AG20443 (cell line): ENCODE results near the gene SF3A2.

Source experiments
- DNase-seq: peaks from one replicate; pipeline ENCODE4 v3.0.0; 2012; ENCODE audit warnings: low spot score, mixed read lengths

Gene SF3A2

DNA sequence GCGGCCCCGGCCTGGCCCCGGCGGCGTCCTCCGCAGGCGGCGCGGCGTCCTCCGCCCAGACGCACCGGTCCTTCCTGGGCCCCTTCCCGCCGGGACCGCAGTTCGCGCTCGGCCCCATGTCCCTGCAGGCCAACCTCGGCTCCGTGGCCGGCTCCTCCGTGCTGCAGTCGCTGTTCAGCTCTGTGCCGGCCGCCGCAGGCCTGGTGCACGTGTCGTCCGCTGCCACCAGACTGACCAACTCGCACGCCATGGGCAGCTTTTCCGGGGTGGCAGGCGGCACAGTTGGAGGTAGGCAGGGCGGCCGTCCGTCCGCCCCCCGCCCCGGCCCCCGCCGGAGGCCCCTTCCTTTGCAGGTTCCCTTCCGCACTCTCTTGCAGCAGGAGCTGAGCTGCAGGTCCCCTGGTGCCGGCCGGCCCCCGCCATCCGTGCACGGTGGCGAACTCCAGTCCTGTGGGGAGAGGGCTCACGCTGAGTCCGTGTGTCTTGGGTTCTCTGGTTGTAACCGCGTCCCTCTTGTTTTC, 9.7 kb upstream of the SF3A2 start:
- no peak for DNase-seq

DNA sequence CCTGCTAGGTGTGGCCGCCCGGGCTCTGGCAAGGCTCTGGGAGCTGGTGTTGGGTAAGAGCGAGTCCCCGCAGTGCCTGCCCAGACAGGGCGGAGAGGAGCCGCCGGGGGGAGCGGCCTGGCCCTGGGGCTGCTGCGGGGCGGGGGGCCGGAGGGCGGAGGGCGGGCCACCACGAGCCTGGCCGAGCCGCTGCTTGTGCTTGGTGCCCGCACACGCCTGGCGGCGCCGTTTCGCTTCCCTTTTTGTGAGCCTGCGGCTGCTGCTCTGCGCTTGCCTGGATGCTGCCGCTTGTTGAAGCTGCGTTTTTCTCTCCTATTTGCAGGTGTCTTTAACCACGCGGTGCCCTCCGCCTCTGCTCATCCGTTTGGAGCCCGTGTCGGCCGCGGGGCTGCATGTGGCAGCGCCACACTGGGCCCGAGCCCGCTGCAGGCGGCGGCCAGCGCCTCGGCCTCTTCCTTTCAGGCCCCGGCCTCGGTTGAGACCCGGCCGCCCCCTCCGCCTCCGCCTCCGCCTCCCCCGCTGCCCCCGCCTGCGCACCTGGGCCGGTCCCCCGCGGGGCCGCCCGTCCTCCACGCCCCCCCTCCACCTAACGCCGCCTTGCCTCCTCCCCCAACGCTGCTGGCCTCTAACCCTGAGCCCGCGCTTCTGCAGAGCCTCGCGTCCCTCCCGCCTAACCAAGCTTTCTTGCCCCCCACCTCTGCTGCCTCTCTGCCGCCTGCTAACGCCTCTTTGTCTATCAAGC, 9.0 kb upstream of the SF3A2 start:
- DNase-seq, result no peak

DNA sequence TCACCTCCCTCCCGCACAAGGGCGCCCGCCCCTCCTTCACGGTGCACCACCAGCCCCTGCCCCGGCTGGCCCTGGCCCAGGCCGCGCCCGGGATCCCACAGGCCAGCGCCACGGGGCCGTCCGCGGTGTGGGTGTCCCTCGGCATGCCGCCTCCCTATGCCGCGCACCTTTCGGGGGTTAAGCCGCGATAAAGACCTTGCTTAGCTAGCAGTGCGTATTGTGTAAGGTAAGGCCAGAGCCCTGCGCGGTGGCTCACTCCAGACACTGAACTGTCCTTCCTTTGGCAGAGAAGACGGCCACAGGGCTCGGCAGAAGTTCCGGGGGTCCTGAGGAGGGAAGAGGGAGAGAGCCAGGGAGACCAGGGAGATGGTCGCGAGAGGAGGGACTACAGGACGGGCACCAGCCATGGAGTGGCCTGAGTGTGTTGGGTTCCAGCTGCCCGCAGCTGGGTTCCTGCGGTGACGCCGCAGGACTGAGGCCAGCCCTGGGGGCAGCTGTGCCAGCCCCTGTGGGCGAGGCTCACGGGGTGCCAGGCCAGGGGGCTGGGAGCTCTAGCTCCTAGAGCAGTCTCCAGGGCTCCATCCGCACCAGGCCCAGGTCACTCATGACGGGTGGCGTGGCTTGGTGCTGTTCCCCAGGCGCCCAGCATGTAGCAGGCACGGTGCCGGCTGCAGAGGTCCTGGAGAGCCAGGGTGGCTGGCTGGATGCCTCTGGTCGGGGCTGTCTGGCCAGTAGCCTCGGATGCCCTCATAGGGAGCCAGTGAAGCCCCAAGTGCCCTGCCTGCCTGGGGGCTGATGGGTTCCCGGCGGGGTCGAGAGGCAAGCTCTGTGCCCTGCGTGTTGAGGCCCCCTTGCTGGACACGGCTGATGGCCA, 8.2 kb upstream of the SF3A2 start:
- no peak for DNase-seq

DNA sequence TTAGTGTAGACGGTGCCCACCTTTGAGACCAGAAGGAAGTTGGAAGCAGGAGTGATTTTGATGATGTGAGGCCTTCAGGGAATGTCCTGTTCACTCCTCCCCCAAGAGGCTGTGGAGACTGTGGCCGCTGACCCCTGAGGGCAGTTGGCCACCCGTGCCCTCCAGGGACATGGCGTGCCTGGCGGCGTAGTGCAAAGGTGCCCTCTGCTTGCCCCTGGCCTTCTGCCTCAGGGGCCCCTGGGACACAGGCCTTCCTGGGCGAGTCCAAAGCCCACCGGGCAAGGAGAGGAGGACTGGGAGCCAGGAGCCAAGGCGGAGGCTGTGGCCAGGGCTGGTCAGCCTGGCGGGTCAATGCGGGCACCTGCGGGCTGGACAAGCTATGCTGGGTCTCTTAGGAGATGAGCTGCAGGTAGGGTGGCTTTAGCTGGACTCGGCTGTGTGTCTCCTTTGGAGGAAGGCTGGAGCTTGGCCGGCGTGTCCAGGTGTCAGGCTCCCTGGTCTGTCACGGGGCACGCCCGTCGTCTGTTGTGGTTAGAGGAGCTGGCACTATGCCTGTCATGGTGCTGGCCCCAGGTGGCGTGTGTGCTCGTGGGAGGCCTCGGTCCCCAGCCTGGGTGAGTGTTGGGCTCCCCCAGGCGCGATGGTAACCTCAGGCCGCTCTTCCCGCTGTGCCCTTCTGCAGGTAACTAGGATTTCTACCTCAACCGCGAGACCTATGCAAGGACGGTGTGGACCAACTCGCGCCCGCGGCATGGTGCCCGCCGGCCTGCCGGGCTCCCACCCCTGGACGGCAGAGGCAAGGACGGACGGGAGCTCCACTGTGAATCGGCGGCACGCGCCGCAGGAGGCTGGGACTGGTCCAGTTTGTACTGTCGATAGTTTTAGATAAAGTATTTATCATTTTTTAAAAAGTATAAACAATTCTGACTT, 7.3 kb upstream of the SF3A2 start:
- no peak for DNase-seq

DNA sequence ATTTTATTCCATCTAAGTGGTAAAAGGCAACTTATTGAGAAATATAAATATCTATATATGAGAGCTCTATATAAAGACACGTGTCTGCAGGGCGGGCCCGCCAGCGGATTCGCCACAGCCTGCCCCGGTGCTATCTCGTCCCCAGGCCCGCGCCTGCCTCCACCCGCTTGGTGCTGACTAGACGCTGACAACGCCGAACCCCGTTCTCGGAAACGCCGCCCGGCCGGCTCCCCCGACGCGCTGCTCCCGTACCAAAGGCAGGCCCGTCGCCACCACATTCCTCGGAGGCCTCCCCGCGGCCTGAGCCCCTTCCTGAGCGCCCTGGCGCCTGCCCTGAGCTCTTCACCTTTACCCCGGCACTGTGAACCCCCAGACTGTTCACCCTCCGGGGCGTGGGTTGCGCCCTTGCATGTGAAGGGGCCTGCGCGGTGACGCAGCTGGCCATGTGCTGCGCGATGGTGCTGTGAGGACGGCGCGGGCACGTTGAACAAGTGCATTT, 6.5 kb upstream of the SF3A2 start:
- DNase-seq, result no peak

DNA sequence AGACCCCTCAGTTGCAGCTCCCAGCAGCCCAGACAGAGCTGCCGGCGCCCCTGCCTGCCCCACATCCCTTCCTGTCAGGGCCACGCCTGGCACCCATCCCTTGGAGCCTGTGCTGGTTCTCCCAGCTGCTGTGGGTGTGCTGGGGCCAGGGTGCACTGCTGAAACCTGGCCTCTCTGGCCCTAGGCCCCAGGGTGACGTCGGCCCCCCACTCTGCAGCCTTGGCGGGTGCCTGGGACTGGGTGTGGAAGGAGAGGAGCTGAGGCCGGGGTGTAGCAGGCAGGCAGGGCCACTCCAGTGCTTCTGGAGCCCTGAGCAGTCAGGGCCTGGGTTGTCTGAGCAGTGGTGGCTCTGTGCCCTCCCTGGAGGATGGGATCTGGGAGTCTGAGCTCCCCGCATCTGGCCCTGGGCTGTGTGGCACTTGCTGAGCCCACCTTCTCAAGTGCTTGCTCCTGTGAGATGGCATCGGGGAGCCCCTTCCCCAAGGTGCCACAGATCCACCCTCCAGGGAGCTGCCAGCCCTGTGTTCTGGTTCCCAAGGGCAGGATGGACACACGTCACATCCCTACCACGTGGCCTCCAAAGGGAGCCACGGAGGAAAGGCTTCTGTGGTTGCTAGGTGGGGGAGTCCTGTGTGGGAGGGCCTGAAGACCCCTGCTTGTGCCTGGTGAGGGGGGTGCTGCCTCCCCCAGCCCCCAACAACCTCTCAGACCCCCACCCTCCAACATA, 5.7 kb upstream of the SF3A2 start:
- no peak for DNase-seq

DNA sequence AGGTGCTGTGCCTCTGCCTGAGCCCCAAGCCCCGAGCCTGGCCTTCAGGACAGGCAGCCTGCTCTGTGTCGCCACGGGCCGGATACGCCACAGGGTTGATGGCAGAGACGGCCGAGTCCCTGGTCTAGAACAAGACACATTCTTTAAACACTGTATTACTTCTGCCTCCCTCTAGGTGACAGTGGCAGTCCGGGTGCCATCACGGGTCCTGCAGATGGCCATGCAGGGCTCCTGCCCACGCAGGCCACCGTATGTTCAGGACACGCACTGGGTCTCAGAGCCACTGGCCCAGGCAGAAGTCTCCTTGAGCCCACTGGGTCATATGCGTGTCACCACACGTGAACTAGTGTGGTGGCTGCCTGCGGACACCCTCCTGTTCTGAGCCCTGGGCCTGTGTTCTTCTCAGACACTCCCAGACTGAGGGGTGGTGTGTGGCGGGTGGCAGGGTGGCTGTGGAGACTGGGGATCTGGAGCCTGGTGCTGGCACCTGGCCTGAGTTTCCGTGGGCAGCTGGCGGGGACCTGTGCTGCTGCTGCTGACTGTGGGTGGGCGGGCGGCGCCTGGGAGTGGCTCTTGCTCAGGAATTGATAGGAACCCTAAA, 4.9 kb upstream of the SF3A2 start:
- DNase-seq, result no peak

DNA sequence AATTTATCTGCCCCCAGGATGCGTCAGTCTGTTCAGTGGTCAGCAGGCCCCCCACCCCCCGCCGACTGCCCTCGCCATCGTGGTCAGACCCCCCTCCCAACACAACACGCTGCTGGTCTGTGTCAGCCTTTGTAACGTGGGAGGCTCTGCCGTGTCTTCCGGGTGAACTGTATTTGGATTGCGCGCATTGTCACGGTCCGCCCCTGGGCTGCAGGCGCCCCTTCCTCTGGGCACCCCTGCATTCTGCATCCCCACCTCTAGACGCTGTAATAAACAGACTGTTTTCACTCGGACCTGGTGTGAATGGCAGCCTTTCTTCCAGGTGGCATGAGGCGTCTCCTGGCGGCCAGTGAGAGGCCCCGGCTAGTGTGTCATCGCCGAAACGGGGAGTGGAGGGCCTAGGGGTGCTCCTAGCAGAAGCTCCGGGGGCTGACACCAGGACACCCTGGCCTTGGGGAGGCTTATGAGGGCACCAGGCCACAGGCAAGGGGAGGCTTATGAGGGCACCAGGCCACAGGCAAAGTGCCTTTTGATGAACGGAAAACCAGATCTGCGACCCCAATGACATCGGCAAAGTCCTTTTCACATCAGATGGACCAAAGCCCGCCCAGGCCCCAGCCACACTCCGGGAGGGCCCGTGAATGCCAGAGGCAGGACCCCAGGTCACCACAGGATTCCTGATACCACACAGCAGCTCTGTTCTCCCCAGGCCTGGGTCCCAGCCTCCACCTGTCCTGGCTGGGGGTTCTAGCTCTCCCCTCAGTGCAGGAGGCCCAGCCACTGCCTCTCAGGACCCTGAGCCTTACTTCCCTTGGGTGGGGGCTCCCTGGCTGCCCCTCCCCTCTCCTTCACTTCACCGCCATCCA, 4.1 kb upstream of the SF3A2 start:
- no peak for DNase-seq

DNA sequence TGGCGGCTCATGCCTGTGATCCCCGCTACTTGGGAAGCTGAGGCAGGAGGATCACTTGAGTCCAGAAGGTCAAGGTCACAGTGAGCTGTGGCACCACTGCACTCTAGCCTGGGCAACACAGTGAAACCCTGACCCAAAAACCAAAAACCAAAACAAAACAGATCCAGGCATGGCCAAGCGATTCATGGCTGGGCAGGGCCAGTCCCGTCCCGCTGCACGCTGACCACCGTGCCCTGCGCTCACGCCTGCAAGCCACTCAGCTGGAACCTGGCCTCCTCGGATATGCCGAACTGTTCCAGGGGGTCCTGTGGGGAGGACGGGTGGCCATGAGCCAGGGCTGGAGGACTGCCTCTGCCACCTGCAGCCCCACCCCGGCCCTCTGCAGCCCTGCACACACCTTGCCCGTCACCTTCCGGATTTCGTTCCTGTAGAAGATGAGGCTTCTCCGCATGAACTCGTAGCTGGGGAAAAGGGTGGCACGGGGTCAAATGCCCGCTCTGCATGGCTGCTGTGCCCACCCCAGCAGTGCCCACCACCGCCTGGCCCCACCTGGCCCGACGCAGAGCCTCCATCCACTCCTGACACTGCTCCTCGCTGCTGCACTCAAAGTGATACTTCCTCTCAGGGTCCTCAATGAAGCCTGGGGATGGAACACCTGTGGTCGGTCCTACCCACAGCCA, 2.9 kb upstream of the SF3A2 start:
- no peak for DNase-seq

DNA sequence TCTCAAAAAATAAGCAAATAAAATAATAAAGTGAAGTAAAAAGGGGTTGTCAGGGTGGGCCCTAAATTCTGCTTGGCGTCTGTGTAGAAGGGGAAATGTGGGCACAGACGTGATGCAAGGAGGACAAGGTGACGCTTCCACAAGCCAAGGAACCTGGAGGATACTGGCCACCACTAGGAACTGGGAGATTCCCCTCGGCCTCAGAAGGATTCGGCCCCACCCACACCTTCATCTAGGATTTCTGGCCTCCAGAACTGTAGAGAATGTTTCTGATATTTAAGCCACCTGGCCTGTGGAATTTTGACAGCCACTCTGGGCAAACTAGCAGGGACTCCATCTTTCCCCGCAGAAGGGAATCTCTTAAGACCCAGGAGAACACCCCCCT, 1.6 kb upstream of the SF3A2 start:
- no peak for DNase-seq

DNA sequence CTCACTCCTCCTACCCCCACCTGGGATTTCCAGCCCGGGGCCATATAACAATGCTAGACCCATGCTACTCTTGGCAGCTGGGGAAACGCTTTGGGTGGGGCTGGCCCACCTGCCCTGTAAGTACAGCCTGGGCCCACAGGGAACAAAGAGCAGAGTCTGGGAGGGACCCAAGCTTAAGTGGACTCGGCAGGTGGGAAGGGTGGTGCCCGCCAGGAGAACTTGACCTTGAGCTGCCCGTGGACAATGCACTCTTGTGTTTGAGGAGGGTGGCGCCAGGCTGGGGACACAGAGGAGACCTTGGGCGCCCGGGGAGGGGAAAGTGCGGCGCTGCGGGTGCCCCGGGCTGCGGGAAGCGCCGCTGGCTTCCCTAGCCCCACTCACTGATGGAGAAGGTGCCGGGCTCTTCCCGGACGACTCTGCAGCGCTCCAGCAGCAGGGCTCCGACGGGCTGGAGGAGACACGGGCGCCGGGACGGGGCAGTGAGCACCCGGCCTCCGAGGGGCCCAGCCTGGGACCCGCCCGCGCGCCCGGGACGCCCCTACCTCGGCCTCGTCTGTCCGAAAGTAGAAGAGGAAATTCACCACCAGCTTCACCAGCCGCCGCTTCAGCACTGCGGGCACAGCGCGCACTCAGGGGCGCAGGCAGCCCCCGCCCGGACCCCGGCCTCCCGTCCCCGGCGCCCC, 1.1 kb upstream of the SF3A2 start:
- DNase-seq, result no peak

DNA sequence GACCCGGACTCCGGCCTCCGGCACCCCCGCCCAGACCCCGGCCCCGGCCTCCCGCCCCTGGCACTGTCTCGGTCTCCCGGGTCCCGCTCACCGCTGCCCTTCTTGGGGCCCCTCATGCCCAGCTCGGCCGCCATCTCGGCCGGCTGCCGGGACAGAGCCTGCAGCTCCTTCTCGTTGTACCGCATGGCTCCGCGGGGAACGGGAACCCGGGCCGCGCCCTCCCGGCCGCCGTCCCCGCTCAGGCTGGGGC, 635 bp upstream of the SF3A2 start:
- DNase-seq, result no peak

DNA sequence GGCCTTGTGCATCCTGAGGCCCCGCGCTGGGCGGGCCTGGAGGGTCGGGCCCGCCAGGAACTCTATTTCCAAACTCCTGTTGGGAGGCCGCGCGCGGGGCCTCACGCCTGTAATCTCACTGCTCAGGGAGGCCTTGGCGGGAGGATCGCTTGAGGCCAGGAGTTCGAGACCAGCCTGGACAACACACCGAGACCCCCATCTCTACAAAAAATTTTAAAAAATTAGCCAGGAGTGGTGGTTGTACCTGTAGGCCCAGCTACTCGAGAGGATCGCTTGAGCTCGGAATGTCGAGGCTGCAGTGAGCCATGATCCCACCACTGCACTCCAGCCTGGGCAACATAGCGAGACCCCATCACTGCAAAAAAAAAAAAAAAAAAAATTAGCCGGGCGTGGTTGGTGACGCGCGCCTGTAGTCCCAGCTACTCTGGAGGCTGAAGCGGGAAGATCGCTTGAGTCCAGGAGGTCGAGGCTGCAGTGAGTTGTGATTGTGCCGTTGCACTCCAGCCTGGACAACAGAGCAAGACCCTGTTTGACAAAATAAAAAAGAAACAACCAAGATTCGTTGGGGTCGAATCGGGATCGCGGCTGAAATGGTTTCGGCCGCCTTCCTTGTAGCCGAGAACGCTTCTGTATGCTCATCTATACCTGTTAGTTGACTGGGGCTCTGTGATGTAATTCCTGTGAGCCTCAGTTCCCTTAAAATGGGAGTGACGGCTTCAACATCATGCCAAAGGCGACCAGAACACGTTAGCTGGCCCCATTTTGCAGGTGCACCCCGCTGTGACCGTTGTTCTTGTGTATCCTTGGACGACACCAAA, 636 bp downstream of the SF3A2 start:
- no peak for DNase-seq

DNA sequence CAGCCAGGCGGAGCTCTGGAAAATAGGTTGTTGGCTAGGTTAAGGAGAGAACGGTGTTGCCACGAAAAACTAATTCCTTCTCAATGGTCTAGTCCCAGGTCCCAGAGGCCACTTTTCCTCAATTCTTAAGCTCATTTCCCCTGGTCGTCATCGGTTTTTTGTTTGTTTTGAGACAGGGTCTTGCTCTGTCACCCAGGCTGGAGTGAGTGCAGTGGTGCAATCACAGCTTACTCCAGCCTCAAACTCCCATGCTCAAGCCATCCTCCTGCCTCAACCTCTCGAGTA, 1.2 kb downstream of the SF3A2 start:
- DNase-seq, result no peak

DNA sequence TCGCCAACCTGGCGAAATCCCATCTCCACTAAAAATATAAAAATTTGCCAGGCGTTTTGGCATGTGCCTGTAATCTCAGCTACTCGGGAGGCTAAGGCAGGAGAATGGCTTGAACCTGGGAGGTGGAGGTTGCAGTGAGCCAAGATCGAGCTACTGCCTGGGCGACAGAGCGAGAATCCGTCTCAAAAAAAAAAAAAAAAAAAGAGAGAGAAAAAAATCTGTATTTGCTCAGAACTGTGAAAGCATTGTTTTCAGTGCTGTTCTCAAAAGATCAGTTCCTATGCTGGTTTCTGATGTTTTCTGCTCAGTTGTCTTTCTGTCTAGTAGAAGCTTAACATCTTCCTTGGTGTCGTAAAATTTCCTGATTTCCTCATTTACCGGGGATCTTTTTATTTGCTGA, 2.5 kb downstream of the SF3A2 start:
- no peak for DNase-seq

DNA sequence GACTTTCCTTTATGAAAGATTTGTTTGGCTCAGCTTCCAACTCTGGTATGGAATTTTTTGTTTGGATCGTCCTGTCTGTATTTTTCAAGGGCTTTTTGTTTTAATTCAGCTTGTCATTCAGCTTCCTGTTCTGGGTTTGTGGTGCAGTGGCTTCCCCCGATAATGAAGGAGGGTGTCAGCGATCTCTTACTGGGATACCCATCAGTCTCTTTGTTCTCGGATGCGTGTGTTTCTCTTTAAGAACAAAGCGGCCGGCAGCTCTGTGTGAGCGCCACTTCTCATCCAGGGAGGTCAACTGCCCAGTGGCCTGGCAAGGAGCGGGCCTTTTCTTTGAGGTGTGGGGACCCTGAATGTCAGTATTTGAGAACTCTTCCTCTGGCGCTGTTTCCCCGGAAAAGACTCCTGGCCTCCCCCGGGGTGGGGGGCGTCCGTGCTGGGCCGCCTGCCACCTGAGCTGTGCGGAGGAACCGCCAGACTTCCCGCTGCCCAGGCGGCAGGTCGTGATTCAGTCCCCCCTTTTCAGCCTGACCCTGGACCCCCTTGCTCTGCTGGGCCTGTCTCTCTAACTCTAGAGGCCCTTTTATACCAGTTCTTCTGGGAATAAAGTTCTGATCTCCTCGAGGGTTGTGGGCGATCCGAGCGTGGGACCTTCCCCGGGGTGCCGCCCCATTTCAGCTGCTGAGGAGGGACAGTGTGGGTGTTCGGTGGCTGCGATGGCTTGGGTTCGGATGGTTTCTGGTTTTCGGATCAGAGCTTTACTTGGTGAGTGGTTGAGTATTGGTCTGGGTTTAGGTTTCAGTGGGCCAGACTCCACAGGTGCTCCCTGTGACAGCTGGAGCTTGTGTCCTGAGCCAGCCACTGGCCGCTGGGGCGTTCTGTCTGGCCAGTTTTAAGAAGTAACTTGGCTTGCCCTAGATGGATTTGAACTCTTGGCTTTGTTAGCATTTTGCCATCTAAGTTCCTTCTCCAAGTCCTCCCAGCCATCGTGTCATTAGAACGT, 3.4 kb downstream of the SF3A2 start:
- no peak for DNase-seq
